ENCODE results near the gene NUP98. TPM values are rescaled to one million over a fixed set of nuclear protein-coding genes. Genes with fewer than 3 reads are reported as not detected.
A peak's percentile ranks its signal among the peaks of the same experiment; 100 is the strongest.

Gene NUP98
- total and polyA plus RNA-seq, 9 donors: 38.5 to 126 (median 77.6) TPM

DNA sequence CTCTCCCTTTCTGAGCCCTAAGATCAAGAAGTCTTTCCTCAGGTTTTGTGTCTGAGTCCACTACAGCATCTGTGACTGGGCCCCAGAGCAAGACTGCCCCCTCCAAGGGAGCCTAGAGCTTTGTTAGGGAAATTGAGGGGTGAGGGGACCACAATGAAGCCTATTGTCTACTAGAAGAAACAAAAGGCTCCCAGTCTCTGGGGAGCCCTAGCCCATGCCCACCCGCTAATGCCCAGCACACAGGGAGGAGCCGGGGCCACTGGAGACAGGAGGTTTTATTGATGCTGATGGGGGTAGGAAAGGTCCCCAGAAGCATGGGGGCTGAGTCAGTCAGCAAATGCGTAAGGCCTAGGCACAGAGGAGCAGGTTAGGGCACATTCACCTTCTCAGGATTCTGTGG, 29.4 kb upstream of the NUP98 start:
- no peak overlapping the region for H3K27ac ChIP-seq
- no peaks in the 10 kb centered on the region for H3K27me3 ChIP-seq
- H3K36me3 ChIP-seq: no peaks in the 10 kb centered on the region
- intact Hi-C loops (cut with DNase I): no loop called here
- TF ChIP-seq POLR2A (IDR thresholded peaks at IDR 0.05): no peak
- TF ChIP-seq EP300 (IDR thresholded peaks at IDR 0.05): no peak
- TF ChIP-seq CTCF (IDR thresholded peaks at IDR 0.05): no peak
- no peaks in the 10 kb centered on the region for H3K9me3 ChIP-seq
- WGBS, 3 donors: 83 to 93% (median 89%) methylated on average over 3 of the region's 3 CpGs
- no peak overlapping the region for H3K4me3 ChIP-seq
- no peak for DNase-seq
- H3K4me1 ChIP-seq (ENCODE audit: insufficient read depth): no peaks in the 10 kb centered on the region

DNA sequence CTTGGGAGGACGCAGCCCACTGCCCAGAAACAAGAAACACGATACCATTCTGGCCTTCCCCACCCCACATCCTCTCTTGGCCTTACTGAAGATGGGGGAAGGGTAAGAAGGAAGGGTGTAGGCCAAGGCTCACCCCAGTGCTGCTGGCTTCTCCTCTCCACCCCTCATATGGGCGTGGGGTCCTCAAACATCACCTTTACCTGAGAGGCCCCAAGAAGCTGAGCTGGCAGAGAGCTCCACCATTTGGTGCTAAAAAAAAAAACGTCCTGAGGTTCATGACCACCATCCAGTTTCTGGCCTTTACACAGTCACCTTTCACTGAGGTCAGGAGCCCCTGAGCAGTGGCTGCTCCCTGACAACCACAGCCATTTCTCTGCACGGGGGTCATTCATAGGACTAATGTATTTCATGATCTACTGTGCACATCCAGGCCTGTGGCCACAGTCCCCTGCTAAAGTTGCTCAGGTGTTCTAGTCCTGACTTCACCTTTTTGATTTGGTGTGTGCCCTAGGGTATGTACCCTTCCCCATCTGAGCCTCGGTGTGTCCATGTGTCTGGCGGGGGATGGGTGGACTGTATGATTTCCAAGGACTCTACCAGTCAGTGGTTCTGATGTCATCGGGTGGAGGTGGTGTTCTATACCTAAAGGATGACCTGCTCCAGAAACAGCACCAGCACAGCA, 28.3 kb upstream of the NUP98 start:
- no peaks in the 10 kb centered on the region for H3K4me1 ChIP-seq (ENCODE audit: insufficient read depth)
- H3K9me3 ChIP-seq: no peaks in the 10 kb centered on the region
- H3K27me3 ChIP-seq: no peaks in the 10 kb centered on the region
- no peaks in the 10 kb centered on the region for H3K36me3 ChIP-seq
- H3K4me3 ChIP-seq: no peak overlapping the region
- WGBS, 3 donors: 71 to 86% (median 79%) methylated on average over 8 of the region's 8 CpGs
- no peak overlapping the region for H3K27ac ChIP-seq
- TF ChIP-seq CTCF (IDR thresholded peaks at IDR 0.05) (no peak), EP300 (IDR thresholded peaks at IDR 0.05) (no peak), POLR2A (IDR thresholded peaks at IDR 0.05) (no peak)
- DNase-seq: no peak
- intact Hi-C loops (cut with DNase I): no loop called here

- peak in 1 of 5 donors; percentile 48 for DNase-seq
- intact Hi-C loops (cut with DNase I): no loop called here
Measured at GRCh38 chr11:3824714-3825472, 27.5 kb upstream of the NUP98 start.

More at GRCh38 chr11:3824714-3825472, 27.5 kb upstream of the NUP98 start:
- 78 to 83% (median 79%) methylated on average over 18 of the region's 18 CpGs for WGBS, 3 donors
- H3K9me3 ChIP-seq: no peaks in the 10 kb centered on the region
- H3K36me3 ChIP-seq: no peaks in the 10 kb centered on the region
- no peaks in the 10 kb centered on the region for H3K27me3 ChIP-seq
- H3K4me3 ChIP-seq: no peak overlapping the region
- H3K27ac ChIP-seq: no peak overlapping the region
- TF ChIP-seq POLR2A (IDR thresholded peaks at IDR 0.05): no peak
- no peak for TF ChIP-seq EP300 (IDR thresholded peaks at IDR 0.05)
- no peak for TF ChIP-seq CTCF (IDR thresholded peaks at IDR 0.05)
- H3K4me1 ChIP-seq (ENCODE audit: insufficient read depth): no peaks in the 10 kb centered on the region

Data from ovary (tissue), 9 donors.